ENCODE data around the gene ABR. TPM values are rescaled to one million over a fixed set of nuclear protein-coding genes. Genes with fewer than 3 reads are reported as not detected.

Gene ABR
- polyA plus RNA-seq, 3 donors = 19.8 to 160 (median 26.0) TPM

- no peak overlapping the region for H3K27ac ChIP-seq (ENCODE audit: low read depth in 1 of 2, low read length in 2 of 2)
- Mint-ChIP-seq H3K27me3 (ENCODE audit: low read depth in 3 of 3) (no peaks in the 10 kb centered on the region), H3K4me3 (no peak overlapping the region), H3K9me3 (no peaks in the 10 kb centered on the region), H3K4me1 (peaks cover 13% of the 10 kb centered on the region), H3K27ac (no peak overlapping the region), H3K36me3 (peaks cover 25 to 66% of the 10 kb centered on the region in 2 donors)
- H3K4me3 ChIP-seq (replicated peaks in 1 of 3; ENCODE audit: low read depth in 2 of 3, low read length in 3 of 3) = no peak overlapping the region
- no peak overlapping the region for H3K4me2 ChIP-seq (replicated peaks; ENCODE audit: extremely low read depth, low read length, poor library complexity, severe bottlenecking)
- no peak for DNase-seq
- no peak overlapping the region for H2AFZ ChIP-seq (ENCODE audit: insufficient read depth, low read depth, low read length, poor library complexity, severe bottlenecking)
- WGBS (ENCODE audit: insufficient coverage) = 73% methylated on average over 13 of the region's 35 CpGs
- no peak overlapping the region for H3K9ac ChIP-seq (ENCODE audit: insufficient read depth, low read length, poor library complexity, severe bottlenecking)
- H3K9me3 ChIP-seq (replicated peaks in 1 of 2; ENCODE audit: control insufficient read depth in 1 of 2, insufficient read depth in 1 of 2, low read length in 2 of 2) = no peaks in the 10 kb centered on the region
- no peaks in the 10 kb centered on the region for H3K4me1 ChIP-seq (ENCODE audit: control insufficient read depth in 1 of 2, insufficient read depth in 2 of 2, low read length in 2 of 2)
- H3K27me3 ChIP-seq (ENCODE audit: control insufficient read depth in 2 of 2, insufficient read depth in 2 of 2, low read length in 2 of 2) = no peaks in the 10 kb centered on the region
- no peak for TF ChIP-seq CTCF (IDR thresholded peaks at IDR 0.05)
- intact Hi-C loops (cut with micrococcal nuclease) = no loop called here
- H3K36me3 ChIP-seq (replicated peaks in 1 of 2; ENCODE audit: control insufficient read depth in 1 of 2, insufficient read depth in 2 of 2, low read length in 2 of 2) = peaks cover 38 to 73% of the 10 kb centered on the region in 2 donors
- H4K20me1 ChIP-seq (ENCODE audit: insufficient read depth, low read length) = peaks cover 93% of the 10 kb centered on the region
- H3K79me2 ChIP-seq (ENCODE audit: insufficient read depth, low read length) = peaks cover 45% of the 10 kb centered on the region
These were observed 148.1 kb downstream of the ABR start for GRCh38 chr17:1031711-1032110.

GRCh38 chr17:1030684-1031532 is 148.9 kb downstream of the ABR start:
- Histone ChIP-seq H3K79me2 (ENCODE audit: insufficient read depth, low read length) (peaks cover 39% of the 10 kb centered on the region), H3K27ac (ENCODE audit: low read depth in 1 of 2, low read length in 2 of 2) (no peak overlapping the region), H3K9ac (ENCODE audit: insufficient read depth, low read length, poor library complexity, severe bottlenecking) (no peak overlapping the region), H3K27me3 (ENCODE audit: control insufficient read depth in 2 of 2, insufficient read depth in 2 of 2, low read length in 2 of 2) (no peaks in the 10 kb centered on the region), H3K4me3 (replicated peaks in 1 of 3; ENCODE audit: low read depth in 2 of 3, low read length in 3 of 3) (no peak overlapping the region), H2AFZ (ENCODE audit: insufficient read depth, low read depth, low read length, poor library complexity, severe bottlenecking) (no peak overlapping the region), H3K9me3 (replicated peaks in 1 of 2; ENCODE audit: control insufficient read depth in 1 of 2, insufficient read depth in 1 of 2, low read length in 2 of 2) (no peaks in the 10 kb centered on the region), H3K4me1 (ENCODE audit: control insufficient read depth in 1 of 2, insufficient read depth in 2 of 2, low read length in 2 of 2) (no peaks in the 10 kb centered on the region), H3K4me2 (replicated peaks; ENCODE audit: extremely low read depth, low read length, poor library complexity, severe bottlenecking) (no peak overlapping the region), H3K36me3 (replicated peaks in 1 of 2; ENCODE audit: control insufficient read depth in 1 of 2, insufficient read depth in 2 of 2, low read length in 2 of 2) (peaks cover 45 to 81% of the 10 kb centered on the region in 2 donors), H4K20me1 (ENCODE audit: insufficient read depth, low read length) (peaks cover 93% of the 10 kb centered on the region)
- Mint-ChIP-seq H3K27me3 (ENCODE audit: low read depth in 3 of 3) (no peaks in the 10 kb centered on the region), H3K9me3 (no peaks in the 10 kb centered on the region), H3K4me1 (peaks cover 13% of the 10 kb centered on the region), H3K27ac (no peak overlapping the region), H3K36me3 (peaks cover 27 to 67% of the 10 kb centered on the region in 2 donors), H3K4me3 (no peak overlapping the region)
- DNase-seq = no peak
- TF ChIP-seq CTCF (IDR thresholded peaks at IDR 0.05) = no peak
- 94% methylated on average over 33 of the region's 45 CpGs for WGBS (ENCODE audit: insufficient coverage)
- intact Hi-C loops (cut with micrococcal nuclease) = no loop called here
